ENCODE data around the gene SMIM7.

DNA sequence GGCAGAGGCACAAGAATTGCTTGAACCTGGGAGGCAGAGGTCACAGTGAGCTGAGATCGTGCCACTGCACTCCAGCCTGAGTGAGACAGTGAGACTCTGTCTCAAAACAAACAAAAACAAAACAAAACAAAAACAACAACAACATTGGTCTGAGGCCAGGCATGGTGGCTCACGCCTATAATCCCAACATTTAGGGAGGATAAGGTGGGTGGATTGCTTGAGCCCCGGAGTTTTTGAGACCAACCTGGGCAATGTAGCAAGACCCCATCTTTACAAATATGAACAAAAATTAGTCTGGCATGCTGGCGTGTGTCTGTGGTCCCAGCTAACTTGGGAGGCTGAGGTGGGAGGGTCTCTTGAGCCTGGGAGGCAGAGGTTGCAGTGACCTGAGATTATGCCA is 43.7 kb upstream of the SMIM7 start:
- TF ChIP-seq POLR2A (IDR thresholded peaks at IDR 0.05), result no peak
- TF ChIP-seq, protein P1, sequence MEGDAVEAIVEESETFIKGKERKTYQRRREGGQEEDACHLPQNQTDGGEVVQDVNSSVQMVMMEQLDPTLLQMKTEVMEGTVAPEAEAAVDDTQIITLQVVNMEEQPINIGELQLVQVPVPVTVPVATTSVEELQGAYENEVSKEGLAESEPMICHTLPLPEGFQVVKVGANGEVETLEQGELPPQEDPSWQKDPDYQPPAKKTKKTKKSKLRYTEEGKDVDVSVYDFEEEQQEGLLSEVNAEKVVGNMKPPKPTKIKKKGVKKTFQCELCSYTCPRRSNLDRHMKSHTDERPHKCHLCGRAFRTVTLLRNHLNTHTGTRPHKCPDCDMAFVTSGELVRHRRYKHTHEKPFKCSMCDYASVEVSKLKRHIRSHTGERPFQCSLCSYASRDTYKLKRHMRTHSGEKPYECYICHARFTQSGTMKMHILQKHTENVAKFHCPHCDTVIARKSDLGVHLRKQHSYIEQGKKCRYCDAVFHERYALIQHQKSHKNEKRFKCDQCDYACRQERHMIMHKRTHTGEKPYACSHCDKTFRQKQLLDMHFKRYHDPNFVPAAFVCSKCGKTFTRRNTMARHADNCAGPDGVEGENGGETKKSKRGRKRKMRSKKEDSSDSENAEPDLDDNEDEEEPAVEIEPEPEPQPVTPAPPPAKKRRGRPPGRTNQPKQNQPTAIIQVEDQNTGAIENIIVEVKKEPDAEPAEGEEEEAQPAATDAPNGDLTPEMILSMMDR (IDR thresholded peaks at IDR 0.05 in 4 of 5, conservative IDR thresholded peaks at IDR 0.05 in 1 of 5), result no peak
